GM23248 (cell line): ENCODE results near the gene ANKRD28.

ENCODE experiments used
- EZH2 ChIP-seq: fragments of 200-600 bp; sonication (generic); IDR thresholded peaks from 2 replicates; pipeline ENCODE4 v1.6.1; 2018; ENCODE audit warnings: antibody characterized with exemption, mild to moderate bottlenecking; ENCODE audit not compliant: insufficient read depth, poor library complexity, severe bottlenecking
- EZH2phosphoT487 ChIP-seq: fragments of 200-600 bp; sonication (generic); IDR thresholded peaks from 2 replicates; pipeline ENCODE4 v1.6.1; 2018; ENCODE audit warnings: antibody characterized with exemption, moderate library complexity, mild to moderate bottlenecking, low read depth; ENCODE audit not compliant: insufficient read depth

GRCh38 chr3:15654127-15654526 is 143.7 kb downstream of the ANKRD28 start:
- no peak for TF ChIP-seq EZH2
- TF ChIP-seq EZH2phosphoT487, result no peak
